GM18498 (cell line): ENCODE results near the gene FGA.
"Not testable (repeated sequence)": the region's sequence is repeated elsewhere in the genome, so short reads cannot be mapped to it uniquely, and the experiment has no call there.

Experiments
- ATAC-seq: cut with Tn5 transposase; IDR thresholded peaks from one replicate; pipeline ENCODE4 v1.9.1; 2021; ENCODE audit warnings: mild to moderate bottlenecking, moderate library complexity; ENCODE audit not compliant: unreplicated experiment

The FGA gene

GRCh38 chr4:154608361-154609252, 18.1 kb upstream of the FGA start:
- ATAC-seq, result no peak

GRCh38 chr4:154606728-154607723, 16.5 kb upstream of the FGA start:
- no peak for ATAC-seq

DNA sequence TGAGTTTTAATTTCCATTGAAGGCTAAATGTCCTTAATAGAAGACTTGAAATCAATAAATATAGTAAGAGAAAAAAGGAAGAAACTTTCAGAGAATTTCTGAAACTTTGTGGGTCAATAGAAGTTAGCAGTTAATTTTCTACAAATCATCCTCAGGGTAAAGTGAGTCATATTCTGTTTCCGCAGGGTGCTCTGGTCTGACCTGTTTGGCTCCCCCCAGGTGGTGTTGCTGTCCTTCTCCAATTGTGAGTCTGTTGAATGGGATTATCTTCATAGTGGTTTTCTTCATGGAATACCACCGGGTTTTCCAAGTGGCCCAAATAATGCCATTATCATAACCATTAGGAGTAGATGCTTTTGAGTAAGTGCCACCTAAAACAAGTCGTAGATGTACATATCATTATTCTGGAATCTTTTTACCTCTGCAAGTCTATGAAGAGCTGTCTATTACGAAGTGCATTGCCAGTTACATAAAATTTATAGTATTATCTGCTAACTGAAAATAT, 14.2 kb upstream of the FGA start:
- no peak for ATAC-seq

DNA sequence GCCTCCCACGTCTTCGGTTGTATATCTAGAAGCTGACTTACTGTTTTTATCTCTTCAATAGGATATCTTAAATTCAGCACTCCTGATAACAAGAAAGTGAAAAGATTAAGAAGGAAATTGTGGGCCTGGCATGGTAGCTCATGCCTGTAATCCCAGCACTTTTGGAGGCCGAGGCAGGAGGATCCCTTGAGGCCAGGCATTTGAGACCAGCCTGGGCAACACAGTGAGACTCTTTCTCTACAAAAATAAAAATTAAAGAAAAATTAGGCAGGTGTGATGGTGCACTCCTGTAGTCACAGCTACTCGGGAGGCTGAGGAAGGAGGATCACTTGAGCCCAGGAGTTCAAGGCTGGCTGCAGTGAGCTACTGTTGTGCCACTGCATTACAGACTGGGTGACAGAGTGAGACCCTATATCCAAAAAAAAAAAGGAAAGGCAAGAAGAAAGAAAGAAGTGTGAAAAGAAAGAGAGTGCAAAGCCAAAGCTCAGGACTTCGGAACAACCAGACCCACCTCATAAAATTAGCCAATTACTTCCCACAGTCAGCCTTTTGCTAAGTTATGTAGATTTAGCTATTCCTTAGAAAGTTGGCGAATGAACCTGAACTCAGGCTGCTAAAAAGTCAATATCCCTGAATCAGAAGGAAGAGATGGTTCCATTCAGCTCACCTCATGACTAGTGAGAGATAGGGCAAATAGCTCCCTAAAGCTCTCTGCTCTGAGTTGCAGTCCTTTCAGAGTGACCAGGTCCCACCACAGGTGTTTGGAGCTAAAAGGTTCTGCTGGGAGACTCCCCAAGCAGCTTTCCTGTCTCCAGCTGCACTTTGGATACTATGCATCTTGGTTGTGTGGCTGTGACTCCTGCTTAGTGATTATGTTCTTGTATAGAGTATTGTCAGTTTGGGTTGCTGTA, 12.7 kb upstream of the FGA start:
- ATAC-seq, result no peak

- no peak for ATAC-seq
Measured at GRCh38 chr4:154602404-154603020, 12.0 kb upstream of the FGA start.

DNA sequence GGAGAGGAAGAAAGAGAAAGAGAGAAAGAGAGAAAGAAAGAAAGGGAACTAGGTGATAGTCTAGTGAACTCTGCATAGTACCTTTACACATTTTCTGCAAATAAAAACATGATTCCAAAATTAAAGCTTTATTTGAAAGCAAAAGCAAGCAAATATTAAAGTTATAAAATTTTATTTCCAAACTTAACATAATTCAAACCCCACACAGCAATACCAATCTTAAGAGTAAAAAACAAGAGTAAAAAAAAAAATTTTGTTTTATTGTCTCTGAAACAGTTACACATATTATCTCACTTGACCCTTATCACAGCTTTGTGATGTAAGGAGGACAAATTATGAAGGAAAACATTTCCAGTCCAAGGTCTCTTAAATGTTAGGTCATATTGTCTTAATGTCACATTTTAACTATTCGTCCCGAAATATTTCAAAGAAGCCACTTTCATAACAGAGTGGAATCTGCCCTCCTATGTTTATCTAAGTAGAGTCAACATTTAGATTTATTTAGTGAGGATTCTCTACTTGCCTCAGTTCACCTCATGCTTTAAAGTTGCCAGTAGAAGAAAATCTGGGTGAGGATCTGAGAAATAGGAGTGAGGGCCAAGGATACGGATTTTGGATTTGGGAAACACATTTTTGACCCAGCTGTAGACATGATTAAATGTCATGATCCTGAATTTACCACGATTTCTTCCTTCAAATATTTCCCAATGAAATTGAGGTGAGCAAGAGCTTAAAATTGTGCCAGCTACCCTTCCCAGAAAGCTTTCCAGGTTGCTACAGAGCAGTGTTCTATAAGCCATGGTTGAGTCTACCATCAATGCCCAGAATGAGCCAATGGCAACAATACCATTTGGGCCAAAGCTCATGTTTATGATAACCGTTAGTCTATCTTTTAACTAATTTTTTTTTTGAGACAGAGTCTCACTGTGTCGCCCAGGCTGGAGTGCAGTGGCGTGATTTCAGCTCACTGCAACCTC, 7.5 kb upstream of the FGA start:
- no peak for ATAC-seq

- not testable (repeated sequence) for ATAC-seq
Measured at GRCh38 chr4:154597281-154597680, 6.7 kb upstream of the FGA start.

- ATAC-seq, result no peak
Measured at GRCh38 chr4:154595807-154596206, 5.3 kb upstream of the FGA start.

- not testable (repeated sequence) for ATAC-seq
Measured at GRCh38 chr4:154594343-154594742, 3.8 kb upstream of the FGA start.

DNA sequence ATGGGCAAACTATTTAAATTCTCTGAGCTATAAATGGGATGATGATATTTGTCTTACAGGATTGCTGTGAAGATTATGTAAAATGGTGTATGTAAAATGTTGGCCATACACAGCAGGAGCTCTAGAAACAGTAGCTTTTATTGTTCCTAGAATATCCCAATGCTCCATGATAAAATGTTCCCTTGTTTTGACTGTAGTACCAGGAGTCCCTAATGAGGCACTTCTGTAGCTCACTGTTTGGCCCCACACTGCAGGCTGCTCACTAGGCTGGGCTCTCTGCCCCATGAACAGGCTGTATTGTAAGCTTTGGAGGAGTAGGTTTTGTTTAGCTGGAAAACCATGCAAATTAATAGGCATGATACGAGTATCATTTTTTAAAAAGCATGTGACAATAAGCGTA, 3.3 kb upstream of the FGA start:
- ATAC-seq, result no peak

- no peak for ATAC-seq
Measured at GRCh38 chr4:154591890-154592289, 1.3 kb upstream of the FGA start.

- ATAC-seq, result no peak
Measured at GRCh38 chr4:154589296-154590197, 995 bp downstream of the FGA start.

GRCh38 chr4:154588198-154588597, 2.3 kb downstream of the FGA start:
- no peak for ATAC-seq

- ATAC-seq, result no peak
Measured at GRCh38 chr4:154586296-154587033, 4.1 kb downstream of the FGA start.

GRCh38 chr4:154585369-154586018, 5.0 kb downstream of the FGA start:
- ATAC-seq, result no peak

- ATAC-seq, result no peak
Measured at GRCh38 chr4:154584259-154584658, 6.3 kb downstream of the FGA start.

DNA sequence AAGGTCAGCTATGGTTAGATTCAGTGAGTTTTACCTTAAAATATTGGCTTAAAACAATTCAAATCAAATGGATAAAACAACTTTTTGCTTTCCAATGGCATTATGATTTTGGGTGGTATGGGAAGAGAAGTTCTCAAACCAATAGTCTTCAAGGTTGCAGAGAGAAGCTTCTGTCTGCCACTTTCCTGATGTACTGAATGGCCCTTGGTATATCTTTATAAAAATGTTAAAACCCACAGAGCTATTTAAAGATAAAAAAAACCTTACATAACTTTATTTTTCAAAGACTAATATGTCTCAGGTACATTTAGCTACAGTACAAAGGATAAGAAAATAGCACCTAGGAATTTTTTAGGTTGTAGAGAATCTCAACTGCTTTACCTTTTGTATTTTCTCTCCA, 6.9 kb downstream of the FGA start:
- no peak for ATAC-seq
